Measurements from ENCODE around the gene ANTXR2. TPM values are rescaled to one million over a fixed set of nuclear protein-coding genes. Genes with fewer than 3 reads are reported as not detected.

Gene ANTXR2
- total RNA-seq, 1 donor, result 23.8 TPM

- H3K4me1 ChIP-seq (ENCODE audit: insufficient read depth, low read length), result peaks cover 9% of the 10 kb centered on the region
- H3K9me3 ChIP-seq (ENCODE audit: low read depth, low read length), result no peaks in the 10 kb centered on the region
These were observed 7.4 kb downstream of the ANTXR2 start for GRCh38 chr4:80065601-80066000.

GRCh38 chr4:80062527-80062926, 10.5 kb downstream of the ANTXR2 start:
- Histone ChIP-seq H3K4me1 (ENCODE audit: insufficient read depth, low read length) (peaks cover 20% of the 10 kb centered on the region), H3K4me3 (ENCODE audit: low read length) (no peak overlapping the region), H3K9me3 (ENCODE audit: low read depth, low read length) (no peaks in the 10 kb centered on the region), H3K27me3 (ENCODE audit: insufficient read depth, low read length) (no peaks in the 10 kb centered on the region)

More at GRCh38 chr4:80065601-80066000, 7.4 kb downstream of the ANTXR2 start:
- Histone ChIP-seq H3K27me3 (ENCODE audit: insufficient read depth, low read length) (no peaks in the 10 kb centered on the region), H3K4me3 (ENCODE audit: low read length) (no peak overlapping the region)

GRCh38 chr4:80060804-80061203, 12.2 kb downstream of the ANTXR2 start:
- Histone ChIP-seq H3K4me3 (ENCODE audit: low read length) (no peak overlapping the region), H3K4me1 (ENCODE audit: insufficient read depth, low read length) (peaks cover 20% of the 10 kb centered on the region), H3K9me3 (ENCODE audit: low read depth, low read length) (no peaks in the 10 kb centered on the region), H3K27me3 (ENCODE audit: insufficient read depth, low read length) (no peaks in the 10 kb centered on the region)

DNA sequence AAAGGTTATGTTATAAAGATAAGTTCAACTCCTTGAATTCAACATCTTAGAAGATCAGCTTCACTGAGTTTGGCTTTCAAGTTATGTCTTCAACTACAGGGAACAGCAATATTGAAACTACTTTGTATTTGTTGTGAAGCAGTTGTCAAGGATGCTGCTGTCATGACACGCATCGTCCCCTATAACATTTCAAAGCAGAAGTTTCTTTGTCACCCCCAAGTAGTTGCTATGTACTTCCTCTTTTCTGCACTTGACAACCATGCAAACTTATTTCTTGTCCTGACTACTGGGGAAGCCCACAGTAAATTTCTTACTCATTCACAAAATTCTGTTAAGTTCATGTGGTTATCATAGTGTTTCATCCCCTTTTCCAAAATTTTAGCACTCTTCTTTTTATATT, 14.3 kb downstream of the ANTXR2 start:
- peaks cover 20% of the 10 kb centered on the region for H3K4me1 ChIP-seq (ENCODE audit: insufficient read depth, low read length)
- H3K27me3 ChIP-seq (ENCODE audit: insufficient read depth, low read length), result no peaks in the 10 kb centered on the region
- H3K4me3 ChIP-seq (ENCODE audit: low read length), result no peak overlapping the region
- no peaks in the 10 kb centered on the region for H3K9me3 ChIP-seq (ENCODE audit: low read depth, low read length)

DNA sequence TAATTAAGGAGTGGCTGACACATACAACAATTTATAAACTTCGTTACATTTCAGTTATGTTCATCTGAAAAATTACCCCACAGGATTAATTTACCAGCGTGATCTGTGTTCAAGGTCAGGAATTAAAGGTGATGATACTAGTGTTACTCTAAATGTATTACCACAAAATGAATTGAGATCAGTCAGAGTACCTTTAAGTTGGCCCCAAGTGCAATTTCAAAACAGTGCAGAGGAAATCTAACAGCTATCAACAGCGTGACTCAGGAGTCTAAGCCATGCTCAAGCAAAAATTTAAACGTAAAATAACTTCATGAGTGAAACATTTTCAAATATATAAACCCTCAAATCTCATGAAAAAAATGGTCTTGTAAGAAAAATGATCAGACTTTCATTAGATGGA, 18.7 kb downstream of the ANTXR2 start:
- peaks cover 13% of the 10 kb centered on the region for H3K4me1 ChIP-seq (ENCODE audit: insufficient read depth, low read length)
- no peaks in the 10 kb centered on the region for H3K9me3 ChIP-seq (ENCODE audit: low read depth, low read length)
- H3K27me3 ChIP-seq (ENCODE audit: insufficient read depth, low read length), result no peaks in the 10 kb centered on the region

DNA sequence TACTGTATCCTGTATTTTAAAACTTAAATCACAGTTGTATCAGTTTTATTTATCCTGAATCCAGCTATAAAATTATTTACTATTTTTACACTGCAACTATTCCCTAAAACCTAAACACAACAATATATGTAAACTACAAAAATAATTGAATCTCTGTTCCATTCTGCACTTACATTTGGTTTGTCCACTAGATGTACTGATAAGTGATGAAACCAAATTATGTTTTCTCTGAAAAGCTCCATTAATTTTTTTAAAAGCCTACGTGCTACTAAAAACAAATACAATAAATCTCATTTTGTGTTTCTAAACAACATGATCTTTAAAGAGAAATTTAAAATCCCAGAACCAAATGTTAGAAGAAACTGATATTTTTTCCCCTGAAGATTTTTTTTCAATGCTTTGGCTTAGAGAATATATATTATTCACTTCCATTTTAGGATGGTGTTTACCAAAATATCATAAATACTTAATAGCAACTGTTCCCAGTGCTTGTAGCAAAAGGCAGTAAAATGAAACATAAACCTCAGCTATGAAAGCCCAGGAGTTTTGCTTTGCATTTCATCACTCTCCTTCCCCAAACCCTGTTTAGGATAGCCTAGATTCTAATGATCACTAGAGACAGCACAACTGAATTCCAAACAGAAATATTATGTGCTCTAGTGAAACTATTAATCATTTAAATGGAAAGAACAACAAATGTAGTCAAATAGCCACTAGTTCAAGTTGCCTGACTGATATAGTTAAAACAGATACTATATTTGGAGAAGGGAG, 19.7 kb downstream of the ANTXR2 start:
- Histone ChIP-seq H3K4me1 (ENCODE audit: insufficient read depth, low read length) (peaks cover 5% of the 10 kb centered on the region), H3K4me3 (ENCODE audit: low read length) (no peak overlapping the region), H3K9me3 (ENCODE audit: low read depth, low read length) (no peaks in the 10 kb centered on the region), H3K27me3 (ENCODE audit: insufficient read depth, low read length) (no peaks in the 10 kb centered on the region)

More for the DNA sequence above, 18.7 kb downstream of the ANTXR2 start:
- H3K4me3 ChIP-seq (ENCODE audit: low read length), result no peak overlapping the region

- H3K9me3 ChIP-seq (ENCODE audit: low read depth, low read length), result no peaks in the 10 kb centered on the region
These were observed 23.1 kb downstream of the ANTXR2 start for GRCh38 chr4:80049813-80050534.

DNA sequence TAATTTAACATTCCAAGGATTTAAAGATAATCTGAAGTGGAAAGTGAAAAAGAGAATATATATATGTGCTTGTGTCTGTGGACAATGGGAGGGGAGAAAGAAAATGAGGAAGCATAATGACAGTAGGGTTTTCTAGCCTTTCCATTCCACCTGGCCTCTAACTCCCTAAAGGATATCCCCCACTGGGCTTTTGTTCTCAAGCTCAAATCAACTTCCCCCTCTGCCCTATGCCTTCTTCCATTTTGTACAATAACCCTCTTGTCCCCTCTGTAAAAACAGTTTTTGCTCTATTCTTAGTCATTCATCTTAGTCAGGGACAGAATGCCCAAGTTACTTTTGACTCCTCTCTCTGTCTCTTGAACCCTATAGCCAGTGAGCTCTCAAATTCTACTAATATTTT, 23.6 kb downstream of the ANTXR2 start:
- H3K4me3 ChIP-seq (ENCODE audit: low read length), result no peak overlapping the region
- H3K9me3 ChIP-seq (ENCODE audit: low read depth, low read length), result no peaks in the 10 kb centered on the region
- no peaks in the 10 kb centered on the region for H3K27me3 ChIP-seq (ENCODE audit: insufficient read depth, low read length)
- no peaks in the 10 kb centered on the region for H3K4me1 ChIP-seq (ENCODE audit: insufficient read depth, low read length)

More at GRCh38 chr4:80049813-80050534, 23.1 kb downstream of the ANTXR2 start:
- Histone ChIP-seq H3K4me1 (ENCODE audit: insufficient read depth, low read length) (no peaks in the 10 kb centered on the region), H3K27me3 (ENCODE audit: insufficient read depth, low read length) (no peaks in the 10 kb centered on the region), H3K4me3 (ENCODE audit: low read length) (no peak overlapping the region)

DNA sequence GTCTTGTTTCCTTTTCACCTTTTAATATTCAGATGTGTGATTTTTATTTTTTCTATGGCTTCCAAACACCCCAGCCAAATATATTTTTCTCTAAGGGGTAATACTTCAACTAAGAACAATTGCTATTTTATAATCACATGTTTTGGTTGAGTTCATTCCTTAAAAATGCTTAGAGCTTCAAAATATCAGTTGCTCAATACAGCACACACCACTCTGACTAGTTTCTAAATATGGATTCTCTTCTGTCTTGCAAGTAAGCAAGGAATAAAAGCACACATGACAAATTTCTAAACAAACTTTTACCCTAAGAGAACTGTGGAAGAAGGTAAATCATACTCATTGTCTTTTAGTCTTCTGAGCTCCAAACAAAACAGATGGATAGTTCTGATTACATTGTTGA, 27.2 kb downstream of the ANTXR2 start:
- Histone ChIP-seq H3K9me3 (ENCODE audit: low read depth, low read length) (no peaks in the 10 kb centered on the region), H3K4me1 (ENCODE audit: insufficient read depth, low read length) (no peaks in the 10 kb centered on the region), H3K4me3 (ENCODE audit: low read length) (no peak overlapping the region), H3K27me3 (ENCODE audit: insufficient read depth, low read length) (no peaks in the 10 kb centered on the region)

GRCh38 chr4:80043541-80043940, 29.5 kb downstream of the ANTXR2 start:
- Histone ChIP-seq H3K4me3 (ENCODE audit: low read length) (no peak overlapping the region), H3K27me3 (ENCODE audit: insufficient read depth, low read length) (no peaks in the 10 kb centered on the region), H3K9me3 (ENCODE audit: low read depth, low read length) (no peaks in the 10 kb centered on the region), H3K4me1 (ENCODE audit: insufficient read depth, low read length) (no peaks in the 10 kb centered on the region)

- Histone ChIP-seq H3K4me1 (ENCODE audit: insufficient read depth, low read length) (no peaks in the 10 kb centered on the region), H3K9me3 (ENCODE audit: low read depth, low read length) (no peaks in the 10 kb centered on the region), H3K4me3 (ENCODE audit: low read length) (no peak overlapping the region)
These were observed 30.2 kb downstream of the ANTXR2 start for GRCh38 chr4:80042821-80043220.

GRCh38 chr4:80037864-80038263, 35.2 kb downstream of the ANTXR2 start:
- peaks cover 13% of the 10 kb centered on the region for H3K4me1 ChIP-seq (ENCODE audit: insufficient read depth, low read length)
- no peaks in the 10 kb centered on the region for H3K27me3 ChIP-seq (ENCODE audit: insufficient read depth, low read length)
- H3K4me3 ChIP-seq (ENCODE audit: low read length), result no peak overlapping the region
- no peaks in the 10 kb centered on the region for H3K9me3 ChIP-seq (ENCODE audit: low read depth, low read length)

More at GRCh38 chr4:80042821-80043220, 30.2 kb downstream of the ANTXR2 start:
- no peaks in the 10 kb centered on the region for H3K27me3 ChIP-seq (ENCODE audit: insufficient read depth, low read length)

GRCh38 chr4:80036949-80037685, 35.9 kb downstream of the ANTXR2 start:
- H3K27me3 ChIP-seq (ENCODE audit: insufficient read depth, low read length), result no peaks in the 10 kb centered on the region
- H3K9me3 ChIP-seq (ENCODE audit: low read depth, low read length), result no peaks in the 10 kb centered on the region
- no peak overlapping the region for H3K4me3 ChIP-seq (ENCODE audit: low read length)
- peaks cover 13% of the 10 kb centered on the region for H3K4me1 ChIP-seq (ENCODE audit: insufficient read depth, low read length)

- H3K4me3 ChIP-seq (ENCODE audit: low read length), result no peak overlapping the region
- no peaks in the 10 kb centered on the region for H3K27me3 ChIP-seq (ENCODE audit: insufficient read depth, low read length)
- peaks cover 13% of the 10 kb centered on the region for H3K4me1 ChIP-seq (ENCODE audit: insufficient read depth, low read length)
- H3K9me3 ChIP-seq (ENCODE audit: low read depth, low read length), result no peaks in the 10 kb centered on the region
These were observed 36.7 kb downstream of the ANTXR2 start for GRCh38 chr4:80036306-80036705.

DNA sequence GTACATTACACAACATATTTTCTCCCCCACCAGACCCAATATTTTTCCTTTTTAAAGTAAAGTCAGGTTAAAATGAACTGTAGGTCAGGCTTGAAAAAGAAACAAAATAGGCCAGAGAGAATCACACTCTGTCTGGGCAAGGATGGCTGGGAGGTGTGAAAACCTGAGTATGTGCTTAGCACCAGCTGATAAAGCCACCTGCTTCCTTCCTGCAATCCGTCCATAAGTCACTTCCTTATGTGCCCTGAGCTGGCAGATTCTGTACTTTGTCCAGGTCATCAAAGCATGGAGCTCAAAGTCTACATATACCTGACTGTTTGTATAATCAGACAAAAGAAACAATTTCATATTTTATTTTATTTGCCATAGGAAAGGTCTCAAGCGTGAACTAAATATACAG, 37.7 kb downstream of the ANTXR2 start:
- no peaks in the 10 kb centered on the region for H3K9me3 ChIP-seq (ENCODE audit: low read depth, low read length)
- peaks cover 13% of the 10 kb centered on the region for H3K4me1 ChIP-seq (ENCODE audit: insufficient read depth, low read length)
- no peaks in the 10 kb centered on the region for H3K27me3 ChIP-seq (ENCODE audit: insufficient read depth, low read length)
- H3K4me3 ChIP-seq (ENCODE audit: low read length), result no peak overlapping the region

Measured in mononuclear cell (primary cell).